ENCODE measurements around the gene TARBP2.
"Not testable (repeated sequence)": the region's sequence is repeated elsewhere in the genome, so short reads cannot be mapped to it uniquely, and the experiment has no call there.

Gene TARBP2

DNA sequence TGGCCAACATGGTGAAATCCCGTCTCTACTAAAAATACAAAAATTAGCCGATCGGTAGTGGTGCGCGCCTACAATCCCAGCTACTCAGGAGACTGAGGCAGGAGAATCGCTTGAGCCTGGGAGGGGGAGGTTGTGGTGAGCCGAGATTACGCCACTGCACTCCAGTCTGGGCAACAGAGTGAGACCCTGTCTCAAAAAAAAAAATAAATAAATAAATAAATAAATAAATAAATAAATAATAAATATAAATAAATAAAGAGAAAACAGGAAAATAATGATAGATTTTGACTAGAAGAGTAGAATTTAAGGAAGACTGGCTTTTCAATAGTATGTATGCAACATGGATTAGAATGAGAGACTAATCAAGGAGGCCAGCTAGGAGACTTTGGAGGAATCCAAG lies 49.0 kb downstream of the TARBP2 start:
- not testable (repeated sequence) for DNase-seq (ENCODE audit: low read depth, low spot score); H3K27ac ChIP-seq

GRCh38 chr12:53550595-53550994 lies 49.5 kb downstream of the TARBP2 start:
- DNase-seq (ENCODE audit: low read depth, low spot score): no peak
- H3K27ac ChIP-seq: no peak overlapping the region

DNA sequence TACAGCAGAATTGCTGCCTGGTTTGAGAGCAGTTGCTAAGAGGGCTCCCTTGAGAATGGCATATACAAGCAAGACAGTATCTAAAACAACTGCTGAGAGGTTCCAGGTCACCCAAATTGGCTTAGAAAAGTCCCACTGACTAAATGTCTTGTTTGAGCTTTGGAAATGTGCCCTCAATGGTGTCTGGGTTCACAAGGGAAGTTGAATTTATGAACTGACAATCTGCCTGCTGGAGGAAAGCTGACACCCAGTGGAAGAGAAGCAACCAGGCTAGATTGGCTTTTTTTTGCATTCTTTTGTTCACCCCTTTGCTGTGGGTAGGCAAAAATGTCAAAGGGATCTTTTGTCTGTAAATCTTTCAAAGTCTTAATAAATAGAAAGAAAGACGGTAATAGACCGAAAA lies 50.8 kb downstream of the TARBP2 start:
- no peak for DNase-seq (ENCODE audit: low read depth, low spot score)
- H3K27ac ChIP-seq: no peak overlapping the region

DNA sequence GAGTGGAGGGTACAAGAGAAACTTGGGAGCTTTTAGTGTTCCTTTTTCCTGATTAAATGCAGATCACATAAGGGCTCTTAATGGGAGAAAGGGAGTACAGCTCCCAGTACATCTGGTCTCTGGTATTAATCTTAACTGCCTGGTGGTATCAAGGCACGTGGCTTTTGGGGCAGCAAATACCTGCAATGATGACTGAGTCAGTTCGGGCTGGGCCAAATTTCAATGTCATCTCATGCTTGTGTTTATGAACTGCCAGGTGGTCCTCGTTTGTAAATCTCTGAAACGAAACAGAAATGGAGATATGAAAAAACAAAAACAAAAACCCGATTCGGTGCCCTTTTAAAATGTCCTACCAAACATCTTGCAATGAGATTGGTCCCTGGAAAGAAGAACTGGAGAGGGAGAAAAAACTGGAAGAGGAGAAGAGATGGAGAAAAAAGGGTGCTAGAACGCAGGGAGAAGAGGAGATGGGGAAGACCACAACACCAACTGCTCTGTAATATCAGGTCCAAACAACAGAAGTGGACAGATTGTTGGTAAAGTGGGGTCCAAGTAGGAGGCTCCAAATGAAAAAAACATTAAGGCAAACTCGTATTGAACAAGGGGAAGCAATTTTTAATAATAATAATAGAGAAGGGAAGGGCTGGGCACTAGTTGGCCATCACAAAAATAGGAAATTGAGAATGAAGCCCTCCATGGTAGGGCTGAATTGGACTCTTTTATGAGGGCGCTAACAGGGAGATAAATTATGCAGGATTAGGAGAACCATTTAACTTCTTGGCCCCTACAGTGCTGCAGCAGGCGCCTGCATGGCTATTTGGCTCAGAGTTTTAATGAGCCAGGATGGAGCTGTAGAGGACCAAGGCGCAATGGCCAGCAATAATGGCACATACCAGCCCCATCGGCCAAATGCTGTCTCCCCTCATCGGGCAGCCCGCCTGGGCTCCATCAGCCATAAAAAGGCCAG lies 51.6 kb downstream of the TARBP2 start:
- no peak for DNase-seq (ENCODE audit: low read depth, low spot score)
- H3K27ac ChIP-seq: no peak overlapping the region
